HepG2 (cell line): ENCODE data around the gene POU6F1. TPM values are rescaled to one million over a fixed set of nuclear protein-coding genes. Genes with fewer than 3 reads are reported as not detected.

Experiments used
- ATAC-seq: fragments of 200-7000 bp; cut with Tn5 transposase; 3 replicates; pipeline ENCODE4 v1.9.1; 2020; ENCODE audit warnings: mild to moderate bottlenecking, moderate library complexity
- BruUV-seq: library from RNA; stranded (reverse); fragments of 400-500 nt; replicated peaks from 2 replicates; lab custom pipeline; 2021; lab: Mats Ljungman, UMichigan
- CTCF ChIA-PET: fragments of 300-600 bp; formaldehyde crosslinking; extraction: SDS; loops from one replicate; lab custom pipeline; 2021; ENCODE audit warnings: low total read pairs, inconsistent platforms, low intra/inter-chr PET ratio; lab: Yijun Ruan, JAX
- POLR2A ChIA-PET: fragments of 350-600 bp; sonication (Branson Sonifier 250); formaldehyde crosslinking; loops from one replicate; lab custom pipeline; 2020; ENCODE audit warnings: antibody characterized with exemption, inconsistent platforms; lab: Yijun Ruan, JAX
- DNase-seq: peaks from one replicate; pipeline ENCODE4 v3.0.0-alpha.2; 2015; ENCODE audit warnings: low spot score
- FAIRE-seq: peaks from 3 replicates; lab custom pipeline; 2011; peaks lifted over from hg19 to GRCh38; lab: Jason Lieb, UNC
- H2AFZ ChIP-seq: one replicate; pipeline ENCODE4 v1.6.1; 2011; ENCODE audit warnings: low read length, inconsistent platforms
- H3K27ac ChIP-seq: fragments of 300-600 bp; 3 replicates; pipeline ENCODE4 v1.8.0; 2011; ENCODE audit warnings: mixed run types, mild to moderate bottlenecking, mixed read lengths, low read length, inconsistent platforms; ENCODE audit not compliant: insufficient read depth; ENCODE audit errors: extremely low read length
- H3K27me3 ChIP-seq, 2 experiments: fragments of 200-600 bp in 1 of 2; 2 replicates in 1 of 2; 3 replicates in 1 of 2; pipeline versions ENCODE4 v1.6.0 to v1.8.0; 2011; ENCODE audit warnings: low read length in 2 of 2, mild to moderate bottlenecking in 2 of 2, moderate library complexity in 2 of 2, inconsistent platforms in 1 of 2; ENCODE audit not compliant: insufficient read depth in 2 of 2, control insufficient read depth in 1 of 2
- H3K36me3 ChIP-seq, 2 experiments: fragments of 200-600 bp in 1 of 2; replicated peaks in 1 of 2; 2 replicates in 1 of 2; 3 replicates in 1 of 2; pipeline versions ENCODE4 v1.5.1 to v1.8.0; 2011; ENCODE audit warnings: low read length in 2 of 2, inconsistent platforms in 1 of 2; ENCODE audit not compliant: insufficient read depth in 2 of 2, control insufficient read depth in 1 of 2
- H3K4me1 ChIP-seq: 2 replicates; pipeline ENCODE4 v1.5.1; 2012; ENCODE audit warnings: low read length, inconsistent platforms; ENCODE audit not compliant: insufficient read depth
- H3K4me2 ChIP-seq: 2 replicates; pipeline ENCODE4 v1.6.0; 2011; ENCODE audit warnings: low read depth, low read length, inconsistent platforms
- H3K4me3 ChIP-seq, 3 experiments: fragments of 200-600 bp in 1 of 3; sonication (generic), shearing (Covaris generic) in 1 of 3; replicated peaks in 1 of 3; 2 replicates each; pipeline ENCODE4 v1.5.1; 2011 to 2016; ENCODE audit warnings: low read length in 3 of 3, inconsistent platforms in 2 of 3, low read depth in 2 of 3, mild to moderate bottlenecking in 2 of 3, control low read depth in 1 of 3, mixed read lengths in 1 of 3; ENCODE audit not compliant: insufficient read depth in 1 of 3
- H3K79me2 ChIP-seq: one replicate; pipeline ENCODE4 v1.6.1; 2011; ENCODE audit warnings: low read length, inconsistent platforms; ENCODE audit not compliant: insufficient read depth
- H3K9ac ChIP-seq: 2 replicates; pipeline ENCODE4 v1.6.0; 2011; ENCODE audit warnings: mild to moderate bottlenecking, low read depth, low read length, inconsistent platforms; ENCODE audit not compliant: insufficient read depth
- H3K9me3 ChIP-seq: 2 replicates; pipeline ENCODE4 v1.5.1; 2012; ENCODE audit warnings: mild to moderate bottlenecking, low read length
- H4K20me1 ChIP-seq: 2 replicates; pipeline ENCODE4 v1.6.0; 2011; ENCODE audit warnings: inconsistent platforms, mild to moderate bottlenecking, low read length, moderate library complexity; ENCODE audit not compliant: insufficient read depth
- SMC3 ChIP-seq: IDR thresholded peaks from 2 replicates; pipeline ENCODE4 v1.6.1; 2011; ENCODE audit warnings: low read length, improper control_type of control experiment
- ZNF281 ChIP-seq: sonication (generic); formaldehyde crosslinking; IDR thresholded peaks from 2 replicates; pipeline ENCODE4 v1.4.0; 2020; ENCODE audit warnings: missing genetic modification reagents, borderline replicate concordance
- ZNF598 ChIP-seq: sonication (generic); formaldehyde crosslinking; IDR thresholded peaks from 2 replicates; pipeline ENCODE4 v1.5.1; 2020; ENCODE audit warnings: mild to moderate bottlenecking, missing genetic modification reagents, borderline replicate concordance
- ZNF770 ChIP-seq: sonication (generic); formaldehyde crosslinking; IDR thresholded peaks from 2 replicates; pipeline ENCODE4 v1.5.0; 2020; ENCODE audit warnings: mild to moderate bottlenecking, missing genetic modification reagents
- ZXDC ChIP-seq: sonication (generic); formaldehyde crosslinking; IDR thresholded peaks from 2 replicates; pipeline ENCODE4 v1.5.0; 2020; ENCODE audit warnings: mild to moderate bottlenecking, missing genetic modification reagents
- WGBS: methylation state at CpG from one replicate; pipeline ENCODE4 v1.1.6; 2017; ENCODE audit warnings: low lambda C conversion rate; 5-methylcytosine and 5-hydroxymethylcytosine counted together
- in situ Hi-C: cut with HindIII; loops from 2 replicates; pipeline ENCODE4 v1.10.0; 2017; ENCODE audit warnings: low pct_unique_long_range_greater_than_20kb; ENCODE audit not compliant: extremely low pct_ligation_motif_present
- intact Hi-C: fragments of 100-400 bp; cut with micrococcal nuclease; formaldehyde crosslinking; loops from one replicate; pipeline ENCODE4 v1.10.0; 2022; ENCODE audit not compliant: unreplicated experiment
- polyA plus RNA-seq, 8 experiments: library from polyadenylated mRNA; depleted of rRNA in 3 of 8; stranded (reverse) in 7 of 8; unstranded in 1 of 8; fragments of >200 nt; fragmentation: Illumina TruSeq in 4 of 8; extraction: Trizol in 4 of 8; gene quantifications; 2 replicates each; pipeline versions ENCODE4 v1.2.1 to v1.2.3, GENCODE V29; 2011 to 2016; ENCODE audit warnings: low read depth in 4 of 8, missing spikeins in 1 of 8, mixed read lengths in 1 of 8; ENCODE audit not compliant: insufficient read depth in 1 of 8
- total RNA-seq, 5 experiments: library from RNA; depleted of rRNA; stranded (reverse); fragments of >200 nt; fragmentation: Illumina TruSeq; extraction: Trizol; gene quantifications; 2 replicates each; pipeline ENCODE4 v1.2.3, GENCODE V29; 2016; ENCODE audit warnings: low read depth in 1 of 5

Gene POU6F1
- total and polyA plus RNA-seq, 2 of the 13 experiments (the other 11 are each of a cell fraction or from before 2014, with no cell fraction given): 0.48 to 0.51 TPM

GRCh38 chr12:51232642-51233041 is 14.8 kb upstream of the POU6F1 start (continued):
- TF ChIP-seq ZXDC (CRISPR knock-in tag): no peak

- POLR2A ChIA-PET: interaction anchor here (1.6 to 2.4 kb wide), 2 partner anchors 9 to 10 kb away, joined by 5 to 13 read pairs; partner anchors contain the start of gene DAZAP2
- Histone ChIP-seq H3K4me3 (no peak overlapping the region), H3K27me3 (no peaks in the 10 kb centered on the region), H3K36me3 (no peaks in the 10 kb centered on the region), H3K4me2 (no peak overlapping the region), H2AFZ (no peak overlapping the region), H4K20me1 (no peaks in the 10 kb centered on the region), H3K79me2 (no peaks in the 10 kb centered on the region), H3K9me3 (no peaks in the 10 kb centered on the region), H3K4me1 (peaks cover 10% of the 10 kb centered on the region; the same call in 1 of the 2 replicates), H3K27ac (no peak overlapping the region), H3K9ac (no peak overlapping the region)
- WGBS: 55% methylated on average over 5 of the region's 7 CpGs
- CTCF ChIA-PET: no interaction called here
- BruUV-seq: no TSS peak
- no peak for DNase-seq
- in situ Hi-C loops (no loop called here), intact Hi-C loops (no loop called here)
- FAIRE-seq: no peak
- no peak; the same call in 2 of the 3 replicates for ATAC-seq
- TF ChIP-seq SMC3: no peak
- no peak for TF ChIP-seq ZNF598 (CRISPR knock-in tag)
- TF ChIP-seq ZNF281 (CRISPR knock-in tag): no peak
- TF ChIP-seq ZNF770: peak; percentile 93
Observed at GRCh38 chr12:51229116-51229809, 11.4 kb upstream of the POU6F1 start.
